ENCODE data around the gene SEC11C. TPM values are rescaled to one million over a fixed set of nuclear protein-coding genes. Genes with fewer than 3 reads are reported as not detected.

SEC11C gene
- total and polyA plus RNA-seq, 2 of the 13 experiments (the other 11 are each of a cell fraction or from before 2014, with no cell fraction given): 71.9 to 297 TPM

- TF ChIP-seq POLR2AphosphoS5 (IDR thresholded peaks at IDR 0.05; ENCODE audit: low read depth, low read length) (peak; percentile 75), KLF16 (CRISPR knock-in tag; IDR thresholded peaks at IDR 0.05) (peak in 1 of 2 experiments; percentile 56; a peak in 1 of 4 replicates), PHF5A (CRISPR knock-in tag; IDR thresholded peaks at IDR 0.05; ENCODE audit: low read depth, unreplicated experiment) (peak; percentile 72), ZNF737 (CRISPR knock-in tag; IDR thresholded peaks at IDR 0.05; ENCODE audit: borderline replicate concordance) (no peak), PHF8 (CRISPR knock-in tag; IDR thresholded peaks at IDR 0.05) (no peak), ZNF24 (IDR thresholded peaks at IDR 0.05) (no peak), TCF12 (IDR thresholded peaks at IDR 0.05) (no peak), TCF12 (CRISPR knock-in tag; IDR thresholded peaks at IDR 0.05) (peak; percentile 41; the same call in 1 of the 2 replicates), MLX (CRISPR knock-in tag; IDR thresholded peaks at IDR 0.05) (no peak), ZNF337 (CRISPR knock-in tag; IDR thresholded peaks at IDR 0.05; ENCODE audit: borderline replicate concordance, low read depth) (no peak), ATF4 (CRISPR knock-in tag; IDR thresholded peaks at IDR 0.05) (peak in 1 of 2 experiments; percentile 82; a peak in 2 of 4 replicates), SKI (IDR thresholded peaks at IDR 0.05; ENCODE audit: partially characterized antibody) (peak; percentile 34), CBX5 (CRISPR knock-in tag; IDR thresholded peaks at IDR 0.05; ENCODE audit: borderline replicate concordance) (peak; percentile 31; the same call in 1 of the 2 replicates), JDP2 (CRISPR knock-in tag; IDR thresholded peaks at IDR 0.05; ENCODE audit: borderline replicate concordance) (no peak), ZNF207 (IDR thresholded peaks at IDR 0.05; ENCODE audit: borderline replicate concordance) (no peak), ZNF549 (CRISPR knock-in tag; IDR thresholded peaks at IDR 0.05) (no peak), ZBTB14 (CRISPR knock-in tag; IDR thresholded peaks at IDR 0.05) (no peak), ZNF121 (CRISPR knock-in tag; IDR thresholded peaks at IDR 0.05) (no peak), JUN (CRISPR knock-in tag; IDR thresholded peaks at IDR 0.05) (no peak), ELF3 (CRISPR knock-in tag; IDR thresholded peaks at IDR 0.05) (peak; percentile 81), DNMT3B (CRISPR knock-in tag; conservative IDR thresholded peaks at IDR 0.05) (no peak), ETV5 (CRISPR knock-in tag; IDR thresholded peaks at IDR 0.05; ENCODE audit: borderline replicate concordance) (peak; percentile 64; the same call in 1 of the 2 replicates), KAT2B (IDR thresholded peaks at IDR 0.05; ENCODE audit: borderline replicate concordance, low read depth, low read length) (no peak)
- TF ChIP-seq, protein P1, sequence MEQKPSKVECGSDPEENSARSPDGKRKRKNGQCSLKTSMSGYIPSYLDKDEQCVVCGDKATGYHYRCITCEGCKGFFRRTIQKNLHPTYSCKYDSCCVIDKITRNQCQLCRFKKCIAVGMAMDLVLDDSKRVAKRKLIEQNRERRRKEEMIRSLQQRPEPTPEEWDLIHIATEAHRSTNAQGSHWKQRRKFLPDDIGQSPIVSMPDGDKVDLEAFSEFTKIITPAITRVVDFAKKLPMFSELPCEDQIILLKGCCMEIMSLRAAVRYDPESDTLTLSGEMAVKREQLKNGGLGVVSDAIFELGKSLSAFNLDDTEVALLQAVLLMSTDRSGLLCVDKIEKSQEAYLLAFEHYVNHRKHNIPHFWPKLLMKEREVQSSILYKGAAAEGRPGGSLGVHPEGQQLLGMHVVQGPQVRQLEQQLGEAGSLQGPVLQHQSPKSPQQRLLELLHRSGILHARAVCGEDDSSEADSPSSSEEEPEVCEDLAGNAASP (CRISPR knock-in tag; IDR thresholded peaks at IDR 0.05; ENCODE audit: borderline replicate concordance): peak; percentile 64; the same call in 1 of the 2 replicates
- TF ChIP-seq, protein P2, sequence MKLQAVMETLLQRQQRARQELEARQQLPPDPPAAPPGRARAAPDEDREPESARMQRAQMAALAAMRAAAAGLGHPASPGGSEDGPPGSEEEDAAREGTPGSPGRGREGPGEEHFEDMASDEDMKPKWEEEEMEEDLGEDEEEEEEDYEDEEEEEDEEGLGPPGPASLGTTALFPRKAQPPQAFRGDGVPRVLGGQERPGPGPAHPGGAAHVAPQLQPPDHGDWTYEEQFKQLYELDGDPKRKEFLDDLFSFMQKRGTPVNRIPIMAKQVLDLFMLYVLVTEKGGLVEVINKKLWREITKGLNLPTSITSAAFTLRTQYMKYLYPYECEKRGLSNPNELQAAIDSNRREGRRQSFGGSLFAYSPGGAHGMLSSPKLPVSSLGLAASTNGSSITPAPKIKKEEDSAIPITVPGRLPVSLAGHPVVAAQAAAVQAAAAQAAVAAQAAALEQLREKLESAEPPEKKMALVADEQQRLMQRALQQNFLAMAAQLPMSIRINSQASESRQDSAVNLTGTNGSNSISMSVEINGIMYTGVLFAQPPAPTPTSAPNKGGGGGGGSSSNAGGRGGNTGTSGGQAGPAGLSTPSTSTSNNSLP (IDR thresholded peaks at IDR 0.05; ENCODE audit: low read depth, low read length): peak; percentile 88
Observed at GRCh38 chr18:59141294-59142068, 1.8 kb downstream of the SEC11C start (continued).
